DND-41 (cell line): Measurements from ENCODE around the gene P3H4.

Experiments
- ATAC-seq: fragments of 200-7000 bp; cut with Tn5 transposase; 3 replicates; pipeline ENCODE4 v1.9.1; 2021; ENCODE audit warnings: low read depth; ENCODE audit not compliant: insufficient read depth
- DNase-seq: peaks from one replicate; pipeline ENCODE4 v3.0.0-alpha.2; 2020
- H2AFZ ChIP-seq: 2 replicates; pipeline ENCODE4 v1.6.0; 2012; ENCODE audit warnings: low read depth, low read length
- H3K27ac ChIP-seq: 2 replicates; pipeline ENCODE4 v1.5.1; 2012; ENCODE audit warnings: low read length, inconsistent platforms
- H3K27me3 ChIP-seq: fragments of 200-600 bp; sonication (generic); 2 replicates; pipeline ENCODE4 v1.6.0; 2012; ENCODE audit warnings: low read length, mild to moderate bottlenecking, inconsistent platforms; ENCODE audit not compliant: insufficient read depth, poor library complexity
- H3K36me3 ChIP-seq: 2 replicates; pipeline ENCODE4 v1.5.1; 2012; ENCODE audit warnings: low read length, inconsistent platforms; ENCODE audit not compliant: insufficient read depth
- H3K4me1 ChIP-seq: 2 replicates; pipeline ENCODE4 v1.5.1; 2012; ENCODE audit warnings: mild to moderate bottlenecking, low read length; ENCODE audit not compliant: insufficient read depth
- H3K4me2 ChIP-seq: 2 replicates; pipeline ENCODE4 v1.6.0; 2012; ENCODE audit warnings: mild to moderate bottlenecking, moderate library complexity, low read length, inconsistent platforms; ENCODE audit not compliant: insufficient read depth
- H3K4me3 ChIP-seq, 2 experiments: fragments of 200-600 bp in 1 of 2; shearing (Covaris generic) in 1 of 2; 2 replicates each; pipeline ENCODE4 v1.5.1; 2012 to 2016; ENCODE audit warnings: inconsistent platforms in 2 of 2, low read length in 2 of 2, mild to moderate bottlenecking in 2 of 2, low read depth in 1 of 2, moderate library complexity in 1 of 2
- H3K79me2 ChIP-seq: 2 replicates; pipeline ENCODE4 v1.6.0; 2012; ENCODE audit warnings: low read length, inconsistent platforms; ENCODE audit not compliant: insufficient read depth
- H3K9ac ChIP-seq: 2 replicates; pipeline ENCODE4 v1.6.0; 2012; ENCODE audit warnings: low read depth, mild to moderate bottlenecking, inconsistent platforms, low read length, moderate library complexity
- H3K9me3 ChIP-seq: 2 replicates; pipeline ENCODE4 v1.5.1; 2012; ENCODE audit warnings: low read length, moderate library complexity, mild to moderate bottlenecking, inconsistent platforms; ENCODE audit not compliant: insufficient read depth, severe bottlenecking
- H4K20me1 ChIP-seq: 2 replicates; pipeline ENCODE4 v1.6.0; 2012; ENCODE audit warnings: low read length; ENCODE audit not compliant: insufficient read depth
- CTCF ChIP-seq: IDR thresholded peaks from 2 replicates; pipeline ENCODE4 v1.5.1; 2012; ENCODE audit warnings: borderline replicate concordance, low read length, moderate library complexity, mild to moderate bottlenecking; ENCODE audit not compliant: poor library complexity, severe bottlenecking; ENCODE audit errors: extremely low read depth
- EZH2 ChIP-seq: IDR thresholded peaks from 3 replicates; pipeline ENCODE4 v1.6.1; 2012; ENCODE audit warnings: borderline replicate concordance, low read depth, mild to moderate bottlenecking, moderate library complexity, low read length, inconsistent platforms; ENCODE audit not compliant: severe bottlenecking

P3H4 gene

GRCh38 chr17:41768682-41769288 lies 43.0 kb downstream of the P3H4 start:
- H3K4me2 ChIP-seq, result no peak overlapping the region
- ATAC-seq (no peak), DNase-seq (no peak)
- no peak overlapping the region for H2AFZ ChIP-seq
- H3K27ac ChIP-seq, result no peak overlapping the region
- H3K36me3 ChIP-seq, result no peaks in the 10 kb centered on the region
- H3K4me3 ChIP-seq, result no peak overlapping the region
- no peak overlapping the region for H3K9ac ChIP-seq
- H3K79me2 ChIP-seq, result no peaks in the 10 kb centered on the region
- no peaks in the 10 kb centered on the region for H4K20me1 ChIP-seq
- no peaks in the 10 kb centered on the region for H3K9me3 ChIP-seq
- no peaks in the 10 kb centered on the region for H3K27me3 ChIP-seq
- TF ChIP-seq EZH2 (no peak), CTCF (no peak)
- H3K4me1 ChIP-seq, result no peaks in the 10 kb centered on the region

- Histone ChIP-seq H3K4me3 (no peak overlapping the region), H3K9ac (no peak overlapping the region), H2AFZ (no peak overlapping the region), H3K27ac (no peak overlapping the region), H3K79me2 (no peaks in the 10 kb centered on the region), H3K4me2 (no peak overlapping the region), H3K9me3 (no peaks in the 10 kb centered on the region), H3K36me3 (no peaks in the 10 kb centered on the region), H3K4me1 (no peaks in the 10 kb centered on the region), H4K20me1 (no peaks in the 10 kb centered on the region), H3K27me3 (no peaks in the 10 kb centered on the region)
- DNase-seq (no peak), ATAC-seq (no peak)
- TF ChIP-seq EZH2 (no peak), CTCF (no peak)
Observed at GRCh38 chr17:41767324-41768042, 44.3 kb downstream of the P3H4 start.

- Histone ChIP-seq H3K36me3 (no peaks in the 10 kb centered on the region), H3K4me1 (no peaks in the 10 kb centered on the region), H3K9me3 (no peaks in the 10 kb centered on the region), H3K9ac (no peak overlapping the region), H4K20me1 (no peaks in the 10 kb centered on the region), H3K27me3 (no peaks in the 10 kb centered on the region), H3K79me2 (no peaks in the 10 kb centered on the region), H3K4me2 (no peak overlapping the region), H2AFZ (no peak overlapping the region), H3K27ac (no peak overlapping the region), H3K4me3 (no peak overlapping the region)
- no peak for TF ChIP-seq EZH2
- no peak for TF ChIP-seq CTCF
- DNase-seq, result no peak
- no peak for ATAC-seq
Observed at GRCh38 chr17:41766135-41766534, 45.6 kb downstream of the P3H4 start.
